HG02870 (cell line): ENCODE data around the gene DHRSX.
"Not testable (repeated sequence)": the region's sequence is repeated elsewhere in the genome, so short reads cannot be mapped to it uniquely, and the experiment has no call there.

Experiments
- ATAC-seq: cut with Tn5 transposase; IDR thresholded peaks from one replicate; pipeline ENCODE4 v1.9.1; 2021; ENCODE audit warnings: mild to moderate bottlenecking, moderate library complexity; ENCODE audit not compliant: unreplicated experiment

DHRSX gene

DNA sequence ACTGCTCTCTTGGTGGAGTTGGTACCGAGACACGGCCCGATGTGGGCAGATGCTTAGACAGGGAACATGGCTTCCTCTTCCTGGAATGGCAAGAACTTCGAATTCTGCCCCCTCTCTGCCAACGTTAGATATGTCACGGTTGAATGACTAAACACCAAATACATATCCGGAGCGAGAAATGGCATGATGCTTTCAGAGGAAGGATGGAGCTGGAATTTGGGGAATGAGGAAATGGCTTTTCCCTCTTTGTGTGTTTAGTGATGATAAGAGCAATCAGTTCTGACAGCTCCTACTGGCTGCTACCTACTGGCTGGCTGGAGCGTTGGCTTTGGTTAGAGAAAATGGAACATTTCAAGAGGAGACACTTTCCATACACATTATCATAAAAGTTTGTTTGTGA is 140.0 kb downstream of the DHRSX start:
- ATAC-seq, result no peak

DNA sequence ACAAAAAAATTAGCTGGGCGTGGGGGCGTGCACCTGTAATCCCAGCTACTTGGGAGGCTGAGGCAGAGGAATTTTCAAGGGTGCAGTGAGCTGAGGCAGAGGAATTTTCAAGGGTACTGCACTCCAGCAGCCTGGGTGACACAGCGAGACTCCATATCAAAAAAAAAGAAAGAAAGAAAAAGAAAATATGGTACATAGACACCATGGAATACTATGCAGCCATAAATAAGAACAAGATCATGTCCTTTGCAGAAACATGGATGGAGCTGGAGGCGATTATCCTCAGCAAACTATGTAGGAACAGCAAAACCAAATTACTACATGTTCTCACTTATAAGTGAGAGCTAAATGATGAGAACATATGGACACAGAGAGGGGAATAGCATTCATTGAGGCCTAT is 141.3 kb downstream of the DHRSX start:
- ATAC-seq, result not testable (repeated sequence)

DNA sequence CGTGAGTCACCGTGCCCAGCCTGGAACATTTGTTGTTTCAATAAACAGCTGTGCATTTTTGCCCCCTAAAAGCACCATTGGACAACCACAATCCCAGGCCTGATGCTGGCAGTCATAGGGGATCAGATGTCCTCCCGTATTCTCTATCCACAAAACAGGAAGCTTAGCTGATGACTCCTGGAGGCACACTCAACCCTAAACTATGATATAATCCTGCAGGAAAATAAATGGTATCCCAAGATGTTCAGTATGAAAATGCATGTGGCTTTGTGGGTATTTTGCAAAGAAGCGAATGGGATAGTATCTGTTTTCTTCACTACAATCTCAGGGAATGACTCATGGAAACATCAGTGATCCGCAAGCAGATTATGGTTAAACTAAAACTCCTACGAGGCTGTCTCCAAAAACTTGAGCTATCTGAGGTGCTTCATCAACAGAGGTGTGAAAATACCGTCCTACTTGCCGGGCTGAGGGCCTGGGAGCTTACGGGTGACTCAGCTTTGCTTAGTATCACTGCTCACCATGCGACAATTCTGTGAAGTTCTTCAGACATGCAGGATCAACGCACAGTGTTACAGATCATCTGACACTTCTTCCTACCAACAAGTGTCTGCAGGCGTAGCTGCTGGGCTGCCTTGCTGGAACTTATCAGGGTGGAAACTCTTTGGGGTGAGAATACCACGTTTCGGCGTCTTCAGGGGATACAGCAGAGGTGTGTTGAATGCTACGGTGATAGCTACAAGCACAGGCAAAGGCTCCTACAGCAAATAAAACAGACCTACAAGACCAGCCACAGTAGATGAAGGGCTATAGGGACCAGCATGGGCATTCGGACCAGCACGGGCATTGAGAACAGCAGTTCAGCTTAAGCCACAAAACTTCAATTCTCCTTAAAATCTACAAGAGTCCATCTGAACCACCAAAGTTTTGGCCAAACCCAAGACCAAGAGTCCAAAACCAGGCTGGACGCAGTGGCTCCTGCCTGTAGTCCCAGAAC is 148.5 kb downstream of the DHRSX start:
- ATAC-seq, result no peak

DNA sequence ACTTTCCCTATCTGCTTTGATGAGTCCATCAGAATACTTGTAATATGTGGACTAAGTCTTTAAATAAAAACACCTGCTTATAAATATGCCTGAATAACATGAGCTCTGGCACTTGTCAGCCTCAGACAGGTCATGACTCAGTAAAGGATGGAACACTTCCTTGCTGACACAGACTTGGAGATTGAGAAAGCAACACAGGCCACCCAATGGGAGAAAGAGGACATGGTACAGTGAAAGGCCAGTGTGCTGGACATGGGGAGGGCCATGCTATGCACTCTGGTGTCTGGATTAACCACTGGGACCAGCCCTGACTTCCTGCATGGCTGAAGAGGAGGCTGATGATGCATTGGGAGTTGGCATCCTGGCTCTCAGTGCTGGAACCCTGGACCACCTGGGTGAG is 149.5 kb downstream of the DHRSX start:
- ATAC-seq, result no peak

DNA sequence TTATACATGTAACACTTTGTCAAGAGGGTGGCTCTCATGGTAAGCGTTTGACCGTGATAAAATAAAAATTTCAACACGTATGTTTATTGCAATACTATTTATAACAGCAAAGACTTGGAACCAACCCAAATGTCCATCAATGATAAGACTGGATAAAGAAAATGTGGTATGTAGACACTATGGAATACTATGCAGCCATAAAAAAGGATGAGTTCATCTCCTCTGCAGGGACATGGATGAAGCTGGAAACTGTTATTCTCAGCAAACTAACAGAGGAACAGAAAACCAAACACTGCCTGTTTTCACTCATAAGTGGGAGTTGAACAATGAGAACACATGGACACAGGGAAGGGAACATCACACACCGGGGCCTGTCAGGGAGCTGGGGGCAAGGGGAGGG is 150.1 kb downstream of the DHRSX start:
- ATAC-seq, result not testable (repeated sequence)

DNA sequence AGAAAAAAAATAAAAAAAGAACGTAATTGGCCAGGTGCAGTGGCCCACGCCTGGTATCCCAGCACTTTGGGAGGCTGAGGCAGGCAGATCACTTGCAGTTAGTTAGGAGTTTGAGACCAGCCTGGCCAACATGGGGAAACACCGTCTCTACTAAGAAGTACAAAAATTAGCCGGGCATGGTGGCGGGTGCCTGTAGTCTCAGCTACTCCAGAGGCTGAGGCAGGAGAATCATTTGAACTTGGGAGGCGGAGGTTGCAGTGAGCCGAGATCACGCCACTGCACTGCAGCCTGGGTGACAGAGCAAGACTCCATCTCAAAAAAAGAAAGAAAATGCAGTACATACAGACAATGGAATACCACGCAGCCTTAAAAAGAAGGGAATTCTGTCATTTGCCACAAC is 150.7 kb downstream of the DHRSX start:
- ATAC-seq, result not testable (repeated sequence)

DNA sequence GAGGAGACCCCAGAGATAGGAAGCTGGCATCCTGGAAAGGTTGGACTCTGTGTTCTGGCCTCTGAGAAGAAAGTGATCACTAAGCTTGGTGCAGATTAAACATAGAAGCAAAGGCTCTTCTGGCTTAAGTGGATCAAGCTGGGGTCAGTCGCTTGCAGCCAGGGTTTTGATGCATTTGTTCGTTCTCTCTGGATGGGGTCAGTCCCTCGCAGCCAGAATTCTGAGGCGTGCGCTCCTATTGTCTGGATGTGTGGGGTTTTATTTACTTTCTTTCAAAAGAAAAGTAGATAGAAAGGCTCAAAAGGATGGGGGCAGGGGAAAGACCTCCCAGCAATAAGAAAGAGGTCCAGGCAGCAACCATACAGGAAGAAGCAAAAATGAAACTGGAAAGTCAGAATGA is 152.6 kb downstream of the DHRSX start:
- ATAC-seq, result no peak

DNA sequence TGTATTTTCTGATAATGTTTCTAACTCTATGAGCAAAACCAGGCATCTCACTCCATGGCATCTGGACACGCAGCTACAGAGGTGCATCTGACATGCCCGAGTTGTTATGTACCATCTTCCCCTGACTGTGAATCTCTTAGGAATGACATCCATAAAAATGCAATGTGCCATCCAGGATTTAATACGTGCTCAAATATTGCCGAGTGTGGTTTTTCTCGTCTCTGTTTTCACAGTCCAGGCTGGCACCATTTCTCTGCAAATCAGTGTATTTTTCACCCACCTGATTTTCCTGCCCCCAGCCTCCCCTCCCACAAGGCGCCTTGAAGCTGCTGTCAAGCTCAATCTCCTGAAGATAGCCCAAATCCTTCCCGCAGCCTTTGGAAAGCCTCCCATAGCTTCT is 154.6 kb downstream of the DHRSX start:
- no peak for ATAC-seq

DNA sequence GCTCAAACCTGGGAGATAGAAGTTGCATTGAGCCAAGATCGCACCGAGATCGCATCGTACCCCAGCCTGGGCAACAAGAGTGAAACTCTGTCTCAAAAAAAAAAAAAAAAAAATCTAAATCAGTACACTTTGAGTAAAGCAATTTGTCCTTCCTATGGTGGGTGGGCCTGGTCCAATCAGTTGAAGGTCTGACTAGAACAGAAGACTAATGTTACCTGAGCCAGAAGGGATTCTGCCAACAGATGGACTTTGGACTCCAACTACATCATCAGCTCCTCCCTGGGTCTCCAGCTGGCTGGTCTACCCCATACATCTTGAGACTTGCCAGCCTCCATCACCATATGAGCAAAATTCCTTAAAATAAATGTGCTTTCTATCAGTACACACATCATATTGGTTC is 155.2 kb downstream of the DHRSX start:
- no peak for ATAC-seq

DNA sequence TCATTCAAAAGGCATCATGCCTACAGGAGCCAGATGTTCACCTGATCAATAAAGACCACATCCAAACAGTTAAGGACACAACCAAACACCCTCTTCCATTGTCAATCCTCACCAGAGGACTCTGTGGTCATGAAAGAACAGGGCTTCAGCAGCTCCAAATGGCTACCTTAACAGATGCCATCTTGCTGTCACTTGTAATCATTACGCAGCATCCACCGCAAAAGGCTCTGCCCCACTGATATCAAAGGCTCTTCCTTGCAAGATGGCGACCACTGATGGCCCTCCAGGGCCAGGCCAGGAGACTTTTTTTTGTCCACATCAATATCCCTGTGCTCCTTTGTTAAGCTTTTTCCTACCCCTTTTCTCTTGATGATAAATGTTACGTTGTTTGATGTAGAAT is 157.4 kb downstream of the DHRSX start:
- ATAC-seq, result no peak

DNA sequence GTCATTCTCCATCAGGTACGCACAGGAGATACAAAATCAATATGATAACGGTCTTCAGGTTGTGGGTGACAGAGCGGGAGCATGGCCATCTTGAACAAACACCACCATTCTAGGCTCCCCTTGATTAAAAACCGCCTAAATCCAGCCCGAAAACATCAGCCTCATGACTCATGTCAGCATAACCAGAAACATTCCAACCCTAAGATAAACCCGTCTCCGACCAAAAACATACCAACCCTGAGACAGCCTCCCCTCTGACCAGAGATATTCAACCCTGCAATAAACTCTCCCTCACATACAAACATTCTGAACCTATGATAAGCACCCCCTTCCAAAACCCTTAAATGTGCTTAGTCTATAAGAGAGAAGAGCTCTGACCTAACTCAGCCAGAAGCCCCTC is 157.9 kb downstream of the DHRSX start:
- no peak for ATAC-seq

DNA sequence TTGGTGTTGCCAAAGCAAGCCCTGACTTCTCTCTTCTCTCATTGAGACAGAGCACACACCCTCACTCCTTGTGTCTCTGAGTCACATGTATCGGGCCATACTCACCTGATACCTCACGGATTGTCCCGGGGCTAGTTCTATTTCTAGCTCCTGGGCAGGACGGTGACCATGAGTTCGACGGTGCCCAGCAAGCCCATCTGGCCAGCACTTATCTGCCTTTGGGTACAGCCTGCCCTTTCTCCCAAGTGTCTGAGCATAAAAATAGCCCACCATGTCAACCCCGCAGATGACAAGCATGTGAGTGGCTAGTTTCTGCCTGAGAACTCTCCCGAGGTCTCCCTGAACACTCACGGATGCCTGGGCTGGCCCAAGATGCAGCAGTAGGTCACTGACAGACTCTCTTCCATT is 158.5 kb downstream of the DHRSX start:
- ATAC-seq, result no peak

DNA sequence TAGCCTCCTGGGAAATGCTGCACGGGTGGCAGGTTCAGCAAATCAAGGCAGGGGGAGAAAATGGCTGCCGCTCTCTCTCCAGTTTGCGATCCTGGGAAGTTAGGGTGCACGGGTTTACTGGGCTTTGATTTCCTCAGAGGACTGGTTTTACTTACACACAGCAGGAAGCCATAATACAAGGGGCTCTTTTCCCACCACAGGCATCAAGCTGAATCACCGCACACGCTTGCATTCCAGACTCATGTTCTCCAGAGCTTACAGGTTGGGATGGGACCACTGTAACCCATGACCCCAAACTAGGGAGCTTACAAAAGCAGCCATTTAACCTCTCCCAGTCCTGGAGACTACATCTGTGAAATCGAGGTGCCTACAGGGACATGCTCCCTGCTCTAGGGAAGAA is 159.8 kb downstream of the DHRSX start:
- no peak for ATAC-seq

DNA sequence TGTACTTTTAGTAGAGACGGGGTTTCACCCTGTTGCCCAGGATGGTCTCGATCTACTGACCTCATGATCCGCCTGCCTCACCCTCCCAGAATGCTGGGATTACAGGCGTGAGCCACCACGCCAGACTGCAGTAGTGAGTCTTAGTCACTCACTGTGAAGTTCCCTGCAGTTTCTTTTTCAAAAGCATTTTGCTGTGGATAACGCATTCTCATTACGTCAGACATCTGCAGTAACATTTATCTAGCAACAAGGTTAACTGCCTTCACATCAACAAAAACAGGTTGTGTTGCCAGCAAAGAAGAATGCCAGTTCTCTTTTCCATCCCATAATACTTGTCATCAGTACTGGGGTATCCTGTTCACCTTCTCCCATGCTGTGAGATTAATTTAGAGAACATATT is 164.6 kb downstream of the DHRSX start:
- no peak for ATAC-seq

DNA sequence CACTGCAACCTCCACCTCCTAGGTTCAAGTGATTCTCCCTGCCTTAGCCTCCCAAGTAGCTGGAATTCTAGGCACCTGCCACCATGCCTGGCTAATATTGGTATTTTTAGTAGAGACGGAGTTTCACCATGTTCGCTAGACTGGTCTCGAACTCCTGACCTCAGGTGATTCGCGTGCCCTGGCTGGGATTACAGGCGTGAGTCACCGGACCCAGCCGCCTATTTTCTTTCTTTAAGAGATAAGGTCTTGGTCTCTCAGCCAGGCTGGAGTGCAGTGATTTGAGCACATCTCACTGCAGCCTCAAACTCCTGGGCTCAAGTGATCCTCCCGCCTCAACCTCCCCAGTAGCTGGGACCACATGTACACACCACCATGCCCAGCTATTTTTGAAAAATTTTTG is 166.5 kb downstream of the DHRSX start:
- ATAC-seq, result no peak

DNA sequence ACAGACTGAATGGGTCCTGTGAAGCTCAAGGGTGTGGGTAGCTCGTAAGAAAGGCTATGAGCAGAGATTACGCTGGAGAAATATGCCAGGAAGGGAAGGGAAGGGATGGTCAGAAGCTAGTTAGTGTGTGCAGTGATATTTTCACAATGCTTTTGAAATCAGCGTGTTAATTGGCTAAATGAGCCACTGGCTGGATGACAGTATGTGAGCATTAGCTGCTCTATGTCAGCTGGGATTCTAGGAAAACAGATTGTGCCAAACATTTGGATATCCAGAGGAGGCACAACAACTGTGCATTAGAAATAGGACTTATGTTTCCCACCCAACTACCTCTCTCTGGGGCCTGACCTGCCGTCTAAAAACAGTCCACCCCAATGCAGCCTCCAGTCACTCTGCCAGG is 168.5 kb downstream of the DHRSX start:
- ATAC-seq, result no peak

DNA sequence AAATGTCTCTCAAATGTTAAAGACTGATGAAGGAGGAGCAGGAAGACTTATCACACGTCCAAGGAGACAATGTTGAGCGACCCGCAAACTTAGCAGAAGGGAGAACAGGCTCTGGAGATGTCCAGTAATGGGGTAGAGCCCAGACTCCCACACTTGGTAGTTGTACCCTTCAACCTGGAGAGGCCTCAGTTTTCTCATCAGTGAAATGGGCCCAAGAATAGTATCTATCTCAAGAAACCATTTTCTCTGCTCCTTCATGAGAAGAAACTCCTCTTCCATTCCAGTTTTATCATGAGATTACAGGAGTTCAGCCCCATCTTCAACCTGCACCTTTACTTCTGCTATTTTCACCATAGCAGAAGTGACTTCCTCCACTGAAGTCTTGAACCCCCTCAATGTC is 169.9 kb downstream of the DHRSX start:
- no peak for ATAC-seq

DNA sequence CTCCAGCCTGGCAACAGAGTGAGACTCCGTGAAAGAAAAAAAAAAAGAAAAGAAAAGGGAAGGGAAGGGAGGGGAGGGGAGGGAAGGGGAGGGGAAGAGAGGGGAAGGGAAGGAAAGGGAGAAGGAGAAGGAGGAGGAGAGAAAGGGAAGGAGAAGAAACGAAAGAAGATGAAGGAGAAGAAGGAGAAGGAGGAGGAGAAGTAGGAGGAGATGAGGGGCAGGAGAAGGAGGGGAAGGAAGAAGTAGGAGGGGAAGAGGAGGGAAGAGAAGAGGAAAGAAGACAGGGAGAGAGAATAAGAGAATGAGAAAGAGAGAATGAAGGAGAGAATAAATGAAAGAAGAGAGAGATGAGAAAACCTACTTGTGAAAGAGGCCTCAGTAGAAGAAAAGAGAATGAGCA is 170.3 kb downstream of the DHRSX start:
- ATAC-seq, result no peak

DNA sequence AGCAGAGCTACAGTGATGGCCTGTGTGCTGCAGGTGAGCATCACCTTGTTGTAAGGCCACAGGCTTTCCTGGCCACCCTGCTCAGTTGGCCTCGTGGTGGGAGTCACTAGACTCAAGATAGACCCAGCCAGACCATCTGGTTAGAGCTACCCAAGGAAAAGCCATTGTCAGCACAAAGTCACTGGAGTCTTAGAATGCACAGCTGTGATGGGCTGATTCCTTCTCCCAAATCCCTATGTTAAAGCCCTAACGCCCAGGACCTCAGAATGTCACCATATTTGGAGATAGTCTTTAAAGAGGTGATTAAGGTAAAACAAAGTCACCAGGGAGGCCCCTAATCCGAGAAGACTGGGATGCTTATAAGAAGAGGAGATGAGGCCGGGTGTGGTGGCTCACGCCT is 173.4 kb downstream of the DHRSX start:
- no peak for ATAC-seq

DNA sequence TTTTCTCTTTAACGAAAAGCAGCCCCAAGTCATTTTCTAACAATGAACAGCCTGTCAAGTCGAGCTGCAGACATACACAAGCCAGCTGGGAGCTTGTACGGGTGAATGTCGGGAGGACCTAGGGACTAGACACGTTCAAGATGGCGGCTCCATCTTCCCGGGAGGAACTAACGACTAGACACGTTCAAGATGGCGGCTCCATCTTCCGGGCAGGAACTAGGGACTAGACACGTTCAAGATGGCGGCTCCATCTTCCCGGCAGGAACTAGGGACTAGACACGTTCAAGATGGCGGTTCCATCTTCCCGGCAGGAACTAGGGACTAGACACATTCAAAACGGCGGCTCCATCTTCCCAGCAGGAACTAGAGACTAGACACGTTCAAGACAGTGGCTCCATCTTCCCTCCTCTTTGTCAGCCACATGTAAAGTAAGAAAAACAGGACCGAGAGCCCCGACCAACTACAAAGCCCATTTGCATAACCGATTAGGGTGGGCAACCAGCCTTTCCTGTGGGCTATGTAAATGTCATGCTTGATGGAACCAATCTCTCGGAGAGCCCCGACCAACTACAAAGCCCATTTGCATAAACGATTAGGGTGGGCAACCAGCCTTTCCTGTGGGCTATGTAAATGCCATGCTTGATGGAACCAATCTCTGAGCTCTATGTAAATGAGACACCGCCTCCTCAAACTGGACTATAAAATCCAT is 175.5 kb downstream of the DHRSX start:
- peak; percentile 62 for ATAC-seq

DNA sequence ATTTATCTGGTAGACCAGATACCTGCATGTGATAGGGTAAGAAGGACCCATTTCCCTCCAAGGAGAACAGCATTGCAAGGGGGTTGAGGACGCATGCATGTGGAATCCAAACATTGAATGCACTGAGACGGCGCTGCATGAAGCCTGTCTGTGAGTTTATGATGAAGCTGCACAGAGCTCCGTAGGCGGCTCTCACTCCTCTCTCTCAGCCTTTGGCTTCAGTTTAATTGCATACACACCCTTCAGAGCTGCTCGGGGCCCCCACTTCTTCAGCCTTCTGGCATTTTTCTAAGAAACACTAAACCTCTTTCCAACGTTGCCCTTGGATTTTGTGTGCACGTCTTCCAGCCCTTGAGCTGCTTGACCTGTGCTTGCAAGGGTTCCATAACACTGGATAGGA is 176.6 kb downstream of the DHRSX start:
- no peak for ATAC-seq

DNA sequence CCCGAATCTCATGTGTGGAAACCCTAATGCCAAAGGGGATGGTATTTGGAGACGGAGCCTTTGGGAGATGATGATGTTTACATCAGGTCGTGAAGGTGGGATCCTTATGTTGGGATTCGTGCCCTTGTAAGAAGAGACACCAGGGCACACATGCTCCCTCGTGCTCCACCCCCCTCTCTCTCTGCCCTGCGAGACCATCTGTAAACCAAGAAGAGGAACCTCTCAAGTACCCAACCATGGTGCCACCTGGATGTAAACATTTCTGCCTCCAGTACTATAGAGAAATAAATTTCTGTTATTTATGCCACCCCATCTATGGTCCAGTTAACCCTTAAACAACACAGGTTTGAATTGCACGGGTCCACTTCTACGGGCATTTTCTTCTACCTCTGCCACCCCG is 179.4 kb downstream of the DHRSX start:
- ATAC-seq, result no peak
